ENCODE data around the gene ST3GAL5.
"Not testable (repeated sequence)": the region's sequence is repeated elsewhere in the genome, so short reads cannot be mapped to it uniquely, and the experiment has no call there.

The ST3GAL5 gene

DNA sequence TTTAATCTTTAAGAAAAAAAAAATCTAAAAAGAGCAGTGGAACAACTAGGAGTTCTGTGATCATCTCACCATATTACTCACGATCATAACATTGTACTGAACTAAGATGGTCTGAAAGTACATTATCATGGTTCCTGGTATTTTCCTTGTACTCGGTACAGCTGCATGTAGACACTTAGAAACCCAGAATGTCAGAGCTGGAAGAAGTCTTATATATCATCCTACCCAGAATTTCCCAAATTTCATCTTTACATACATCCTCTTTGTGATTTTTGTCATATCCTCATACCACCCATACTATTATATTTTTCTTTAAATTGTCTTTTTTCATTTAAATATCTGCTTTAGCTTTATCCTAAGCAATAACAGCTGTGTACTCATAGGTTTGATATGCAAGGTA is 12.4 kb upstream of the ST3GAL5 start:
- no peak overlapping the region for H3K27ac ChIP-seq

DNA sequence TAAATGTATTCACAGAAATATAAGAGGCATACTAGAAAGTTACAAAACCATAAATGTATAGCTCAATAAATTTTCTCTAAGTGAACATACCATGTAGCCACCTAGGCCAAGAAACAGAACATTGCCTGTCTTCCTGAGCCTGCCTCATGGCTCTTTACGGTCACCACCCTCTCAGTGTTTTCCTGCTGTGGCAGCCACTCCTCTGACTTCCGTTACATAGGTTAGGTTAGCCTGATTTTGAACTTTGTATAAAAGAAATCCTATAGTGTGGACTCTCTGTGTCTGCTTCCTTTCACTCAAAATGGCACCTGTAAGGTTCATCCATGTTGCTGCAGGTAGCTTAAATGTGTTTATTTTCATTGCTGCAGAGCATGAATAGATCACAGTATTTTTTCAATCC is 11.6 kb upstream of the ST3GAL5 start:
- no peak overlapping the region for H3K27ac ChIP-seq

More for the DNA sequence above, 12.4 kb upstream of the ST3GAL5 start:
- Histone ChIP-seq H3K79me2 (no peaks in the 10 kb centered on the region), H3K4me1 (no peaks in the 10 kb centered on the region), H3K9me3 (ENCODE audit: control insufficient read depth, low read length) (no peaks in the 10 kb centered on the region), H3K9ac (no peak overlapping the region), H3K36me3 (ENCODE audit: control insufficient read depth, insufficient read depth, low read length) (no peaks in the 10 kb centered on the region), H2AFZ (no peak overlapping the region), H3K27me3 (ENCODE audit: control insufficient read depth, insufficient read depth, low read length) (no peaks in the 10 kb centered on the region), H3K4me2 (ENCODE audit: low read length) (no peak overlapping the region), H3K4me3 (ENCODE audit: low read depth, low read length) (no peak overlapping the region)
- TF ChIP-seq, protein P1, sequence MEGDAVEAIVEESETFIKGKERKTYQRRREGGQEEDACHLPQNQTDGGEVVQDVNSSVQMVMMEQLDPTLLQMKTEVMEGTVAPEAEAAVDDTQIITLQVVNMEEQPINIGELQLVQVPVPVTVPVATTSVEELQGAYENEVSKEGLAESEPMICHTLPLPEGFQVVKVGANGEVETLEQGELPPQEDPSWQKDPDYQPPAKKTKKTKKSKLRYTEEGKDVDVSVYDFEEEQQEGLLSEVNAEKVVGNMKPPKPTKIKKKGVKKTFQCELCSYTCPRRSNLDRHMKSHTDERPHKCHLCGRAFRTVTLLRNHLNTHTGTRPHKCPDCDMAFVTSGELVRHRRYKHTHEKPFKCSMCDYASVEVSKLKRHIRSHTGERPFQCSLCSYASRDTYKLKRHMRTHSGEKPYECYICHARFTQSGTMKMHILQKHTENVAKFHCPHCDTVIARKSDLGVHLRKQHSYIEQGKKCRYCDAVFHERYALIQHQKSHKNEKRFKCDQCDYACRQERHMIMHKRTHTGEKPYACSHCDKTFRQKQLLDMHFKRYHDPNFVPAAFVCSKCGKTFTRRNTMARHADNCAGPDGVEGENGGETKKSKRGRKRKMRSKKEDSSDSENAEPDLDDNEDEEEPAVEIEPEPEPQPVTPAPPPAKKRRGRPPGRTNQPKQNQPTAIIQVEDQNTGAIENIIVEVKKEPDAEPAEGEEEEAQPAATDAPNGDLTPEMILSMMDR (IDR thresholded peaks at IDR 0.05): no peak

DNA sequence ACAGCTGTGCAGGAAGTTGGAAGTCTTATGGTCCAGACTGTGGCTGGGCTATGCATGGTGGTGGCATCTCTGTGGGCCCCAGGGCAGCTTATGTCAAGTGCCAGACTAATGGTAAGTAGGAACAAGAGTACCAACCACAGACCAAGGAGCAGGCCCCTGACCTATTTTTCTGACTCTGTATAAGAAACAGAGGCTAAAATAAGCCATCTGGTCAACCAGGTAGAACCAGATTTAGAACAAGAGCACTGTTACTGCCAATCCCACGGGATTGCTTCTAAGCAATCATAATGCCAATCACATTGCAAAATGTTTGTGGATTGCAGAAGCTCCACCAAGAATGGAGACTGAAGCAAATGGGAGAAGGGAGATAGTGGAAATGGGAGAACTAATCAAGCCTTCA is 11.1 kb upstream of the ST3GAL5 start:
- Histone ChIP-seq H3K9me3 (ENCODE audit: control insufficient read depth, low read length) (no peaks in the 10 kb centered on the region), H2AFZ (no peak overlapping the region), H3K4me2 (ENCODE audit: low read length) (no peak overlapping the region), H3K27me3 (ENCODE audit: control insufficient read depth, insufficient read depth, low read length) (no peaks in the 10 kb centered on the region), H3K79me2 (no peaks in the 10 kb centered on the region), H3K4me3 (ENCODE audit: low read depth, low read length) (no peak overlapping the region), H3K27ac (no peak overlapping the region), H3K4me1 (no peaks in the 10 kb centered on the region), H3K9ac (no peak overlapping the region), H3K36me3 (ENCODE audit: control insufficient read depth, insufficient read depth, low read length) (no peaks in the 10 kb centered on the region)
- TF ChIP-seq, protein P1 (IDR thresholded peaks at IDR 0.05): no peak

More for the DNA sequence above, 11.6 kb upstream of the ST3GAL5 start:
- no peaks in the 10 kb centered on the region for H3K79me2 ChIP-seq
- H2AFZ ChIP-seq: no peak overlapping the region
- H3K4me1 ChIP-seq: no peaks in the 10 kb centered on the region
- H3K4me2 ChIP-seq (ENCODE audit: low read length): no peak overlapping the region
- H3K36me3 ChIP-seq (ENCODE audit: control insufficient read depth, insufficient read depth, low read length): no peaks in the 10 kb centered on the region
- H3K27me3 ChIP-seq (ENCODE audit: control insufficient read depth, insufficient read depth, low read length): no peaks in the 10 kb centered on the region
- H3K9ac ChIP-seq: no peak overlapping the region
- TF ChIP-seq, protein P1 (IDR thresholded peaks at IDR 0.05): no peak
- no peaks in the 10 kb centered on the region for H3K9me3 ChIP-seq (ENCODE audit: control insufficient read depth, low read length)
- H3K4me3 ChIP-seq (ENCODE audit: low read depth, low read length): no peak overlapping the region

DNA sequence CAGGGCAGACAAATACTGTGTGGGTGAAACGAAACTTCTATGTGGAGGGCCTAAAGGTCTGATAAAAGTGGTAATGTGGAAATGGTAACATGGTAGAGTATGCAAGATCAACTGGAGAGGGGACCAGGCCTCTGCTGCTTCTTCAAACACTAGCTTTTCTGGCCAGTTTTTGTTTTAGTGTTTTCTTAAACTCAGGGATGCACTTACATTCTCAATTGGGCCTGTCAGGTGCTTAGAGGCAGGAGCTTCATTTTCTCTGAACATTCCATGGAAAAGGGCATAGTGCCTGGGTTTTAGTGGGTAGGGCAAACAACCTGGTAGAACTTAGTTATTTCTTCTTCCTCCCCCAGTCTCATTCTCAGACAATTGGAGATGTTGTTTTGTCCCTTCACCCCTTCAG is 10.5 kb upstream of the ST3GAL5 start:
- H3K9ac ChIP-seq: no peak overlapping the region
- H3K36me3 ChIP-seq (ENCODE audit: control insufficient read depth, insufficient read depth, low read length): no peaks in the 10 kb centered on the region
- H3K4me1 ChIP-seq: no peaks in the 10 kb centered on the region
- H3K9me3 ChIP-seq (ENCODE audit: control insufficient read depth, low read length): no peaks in the 10 kb centered on the region
- H3K79me2 ChIP-seq: no peaks in the 10 kb centered on the region
- no peak overlapping the region for H3K4me2 ChIP-seq (ENCODE audit: low read length)
- no peaks in the 10 kb centered on the region for H3K27me3 ChIP-seq (ENCODE audit: control insufficient read depth, insufficient read depth, low read length)
- no peak overlapping the region for H2AFZ ChIP-seq
- no peak overlapping the region for H3K27ac ChIP-seq
- TF ChIP-seq, protein P1 (IDR thresholded peaks at IDR 0.05): no peak
- H3K4me3 ChIP-seq (ENCODE audit: low read depth, low read length): no peak overlapping the region

DNA sequence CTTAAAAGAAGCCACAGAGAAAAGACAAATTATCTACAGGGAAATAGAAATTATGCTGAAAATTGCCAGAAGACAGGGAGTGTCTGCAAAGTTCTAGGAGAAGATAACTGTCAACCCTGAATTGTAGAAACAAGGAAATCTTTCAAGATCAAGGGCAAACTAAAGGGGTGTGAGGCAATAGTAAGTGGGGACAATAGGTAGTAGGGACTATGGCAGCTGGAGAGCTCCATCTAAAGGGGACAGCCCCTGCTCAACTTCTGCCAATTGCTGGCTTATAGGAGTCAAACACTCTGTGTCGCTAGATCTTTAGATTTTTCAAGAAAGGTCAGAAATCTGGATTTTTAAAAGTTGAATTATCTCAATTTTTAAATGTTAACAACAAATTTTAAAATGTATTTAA is 10.1 kb upstream of the ST3GAL5 start:
- H2AFZ ChIP-seq: no peak overlapping the region
- H3K79me2 ChIP-seq: no peaks in the 10 kb centered on the region
- TF ChIP-seq, protein P1 (IDR thresholded peaks at IDR 0.05): no peak
- no peaks in the 10 kb centered on the region for H3K27me3 ChIP-seq (ENCODE audit: control insufficient read depth, insufficient read depth, low read length)
- H3K4me3 ChIP-seq (ENCODE audit: low read depth, low read length): no peak overlapping the region
- H3K27ac ChIP-seq: no peak overlapping the region
- H3K36me3 ChIP-seq (ENCODE audit: control insufficient read depth, insufficient read depth, low read length): no peaks in the 10 kb centered on the region
- no peaks in the 10 kb centered on the region for H3K4me1 ChIP-seq
- no peaks in the 10 kb centered on the region for H3K9me3 ChIP-seq (ENCODE audit: control insufficient read depth, low read length)
- no peak overlapping the region for H3K9ac ChIP-seq
- H3K4me2 ChIP-seq (ENCODE audit: low read length): no peak overlapping the region

DNA sequence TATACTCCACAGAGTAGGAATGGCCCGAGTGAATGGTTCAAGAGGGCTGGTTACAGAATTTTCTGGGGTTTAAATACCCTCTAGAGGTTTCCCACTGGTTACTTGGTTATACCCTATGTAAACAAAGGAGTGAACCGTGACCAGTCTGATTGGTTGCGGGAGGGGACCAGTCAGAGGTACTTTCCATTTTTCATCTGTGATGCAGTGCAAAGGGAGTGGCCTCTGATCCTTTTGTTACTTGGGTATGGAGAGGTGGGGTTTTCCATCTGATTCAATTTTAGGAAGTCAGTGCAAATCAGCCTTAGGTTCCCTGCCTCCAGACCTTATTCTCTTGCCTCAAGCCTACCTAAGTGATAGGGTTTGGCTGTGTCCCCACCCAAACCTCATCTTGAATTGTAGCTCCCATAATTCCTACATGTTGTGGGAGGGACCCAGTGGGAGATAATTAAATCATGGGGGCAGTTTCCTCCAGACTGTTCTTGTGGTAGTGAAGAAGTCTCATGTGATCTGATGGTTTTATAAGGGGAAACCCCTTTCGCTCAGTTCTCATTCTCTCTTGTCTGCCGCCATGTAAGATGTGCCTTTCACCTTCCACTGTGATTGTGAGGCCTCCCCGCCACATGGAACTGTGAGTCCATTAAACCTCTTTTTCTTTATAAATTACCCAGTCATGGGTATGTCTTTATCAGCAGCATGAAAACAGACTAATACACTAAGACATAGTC is 5.9 kb upstream of the ST3GAL5 start:
- not testable (repeated sequence) for H3K36me3 ChIP-seq (ENCODE audit: control insufficient read depth, insufficient read depth, low read length); H3K27ac ChIP-seq; H3K4me2 ChIP-seq (ENCODE audit: low read length); H3K9me3 ChIP-seq (ENCODE audit: control insufficient read depth, low read length); H3K4me1 ChIP-seq; H3K79me2 ChIP-seq; H3K4me3 ChIP-seq (ENCODE audit: low read depth, low read length); H3K27me3 ChIP-seq (ENCODE audit: control insufficient read depth, insufficient read depth, low read length); H2AFZ ChIP-seq; H3K9ac ChIP-seq
